Measurements from ENCODE around the gene SF3B1. TPM values are rescaled to one million over a fixed set of nuclear protein-coding genes. Genes with fewer than 3 reads are reported as not detected.
"Not testable (repeated sequence)": the region's sequence is repeated elsewhere in the genome, so short reads cannot be mapped to it uniquely, and the experiment has no call there.

SF3B1 gene
- total RNA-seq, 2 donors from 2014 or later: 193 to 201 TPM

GRCh38 chr2:197359859-197360258, 75.0 kb downstream of the SF3B1 start:
- intact Hi-C loops (cut with DNase I, micrococcal nuclease): no loop called here
- ATAC-seq (no peak), DNase-seq (no peak)

GRCh38 chr2:197358931-197359330, 75.9 kb downstream of the SF3B1 start:
- intact Hi-C loops (cut with DNase I, micrococcal nuclease): no loop called here
- no peak for DNase-seq
- ATAC-seq: no peak

GRCh38 chr2:197357986-197358385, 76.8 kb downstream of the SF3B1 start:
- ATAC-seq (no peak), DNase-seq (no peak)
- intact Hi-C loops (cut with DNase I, micrococcal nuclease): no loop called here

GRCh38 chr2:197356136-197356535, 78.7 kb downstream of the SF3B1 start:
- intact Hi-C loops (cut with DNase I, micrococcal nuclease): no loop called here
- DNase-seq: no peak
- no peak for ATAC-seq

- intact Hi-C loops (cut with DNase I, micrococcal nuclease): no loop called here
- DNase-seq (no peak), ATAC-seq (peak; percentile 77)
These were observed 80.7 kb downstream of the SF3B1 start for GRCh38 chr2:197354169-197354558.

- intact Hi-C loops (cut with DNase I, micrococcal nuclease): no loop called here
- no peak for DNase-seq
- ATAC-seq: no peak
These were observed 81.2 kb downstream of the SF3B1 start for GRCh38 chr2:197353393-197354168.

- ATAC-seq (peak; percentile 87), DNase-seq (no peak)
- intact Hi-C loops (cut with DNase I, micrococcal nuclease): no loop called here
These were observed 85.1 kb downstream of the SF3B1 start for GRCh38 chr2:197349699-197350098.

GRCh38 chr2:197348721-197349360, 86.0 kb downstream of the SF3B1 start:
- DNase-seq (no peak), ATAC-seq (no peak)
- intact Hi-C loops (cut with DNase I, micrococcal nuclease): no loop called here

- ATAC-seq: no peak
- no peak for DNase-seq
- intact Hi-C loops (cut with DNase I, micrococcal nuclease): no loop called here
These were observed 88.9 kb downstream of the SF3B1 start for GRCh38 chr2:197345846-197346370.

- ATAC-seq; intact Hi-C loops (cut with DNase I, micrococcal nuclease); DNase-seq: not testable (repeated sequence)
These were observed 90.9 kb downstream of the SF3B1 start for GRCh38 chr2:197343968-197344367.

GRCh38 chr2:197340591-197340990, 94.2 kb downstream of the SF3B1 start:
- ATAC-seq (no peak), DNase-seq (no peak)
- intact Hi-C loops (cut with DNase I, micrococcal nuclease): no loop called here

Other genes starting within 250 kb of the SF3B1 start
- gene ANKRD44, start 124.2 kb downstream of the SF3B1 start, total RNA-seq: 10 to 100 TPM in 1 of 2 donors, 1 to 10 TPM in 1; 9.2 to 14.6 TPM
- gene COQ10B, start 18.5 kb upstream of the SF3B1 start, total RNA-seq: 10 to 100 TPM; 29.2 to 32.4 TPM
- gene HSPD1, start 64.8 kb upstream of the SF3B1 start, total RNA-seq: 100 to 1,000 TPM; 152 to 175 TPM
- 10 to 100 TPM; 83.1 to 92.2 TPM for gene HSPE1, start 65.4 kb upstream of the SF3B1 start, total RNA-seq
- gene MOB4, start 81.0 kb upstream of the SF3B1 start, total RNA-seq: 10 to 100 TPM; 25.8 to 26.1 TPM
- gene RFTN2, start 240.6 kb upstream of the SF3B1 start, total RNA-seq: 1 to 10 TPM; 1.9 to 3.0 TPM

All from left colon (tissue), 2 donors.